ENCODE measurements around the gene ABCA4. TPM values are rescaled to one million over a fixed set of nuclear protein-coding genes. Genes with fewer than 3 reads are reported as not detected.

Gene ABCA4
- total RNA-seq, 2 donors from 2014 or later: 0.21 TPM

DNA sequence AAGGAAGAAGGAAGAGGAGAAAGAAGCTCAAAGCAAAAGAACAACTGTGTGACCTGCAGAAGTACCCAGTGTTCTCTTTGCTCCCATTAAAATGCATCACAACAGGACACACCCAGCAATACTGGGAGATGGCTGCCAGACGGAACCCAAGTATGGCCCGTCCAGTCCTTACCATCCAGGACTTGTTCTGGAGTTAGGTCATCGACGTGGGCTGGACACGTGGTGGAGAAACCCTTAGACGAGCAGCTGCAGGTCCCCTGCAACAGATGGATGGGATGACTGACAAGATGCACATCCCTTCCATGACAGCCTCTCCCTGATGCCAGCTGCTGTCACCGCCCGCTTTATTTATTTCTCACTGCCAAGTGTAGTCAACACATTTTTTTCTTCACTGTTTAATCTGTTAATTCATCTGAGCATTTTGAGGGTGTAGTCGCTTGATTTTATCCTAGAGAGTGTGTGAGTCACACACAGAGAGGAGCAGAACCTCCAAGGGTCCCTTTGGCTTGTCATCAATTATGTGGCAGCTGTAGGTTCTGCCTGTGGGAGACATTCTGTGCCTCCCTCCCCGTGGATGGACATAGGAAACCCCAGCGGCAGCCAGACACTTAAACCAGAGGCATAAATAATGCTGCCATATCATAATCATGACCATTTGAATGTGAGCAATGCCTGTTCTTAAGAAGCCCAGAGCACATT is 80.9 kb downstream of the ABCA4 start:
- intact Hi-C loops (cut with DNase I): no loop called here
- no peak for DNase-seq
- ATAC-seq: peak in 1 of 2 donors; percentile 31

DNA sequence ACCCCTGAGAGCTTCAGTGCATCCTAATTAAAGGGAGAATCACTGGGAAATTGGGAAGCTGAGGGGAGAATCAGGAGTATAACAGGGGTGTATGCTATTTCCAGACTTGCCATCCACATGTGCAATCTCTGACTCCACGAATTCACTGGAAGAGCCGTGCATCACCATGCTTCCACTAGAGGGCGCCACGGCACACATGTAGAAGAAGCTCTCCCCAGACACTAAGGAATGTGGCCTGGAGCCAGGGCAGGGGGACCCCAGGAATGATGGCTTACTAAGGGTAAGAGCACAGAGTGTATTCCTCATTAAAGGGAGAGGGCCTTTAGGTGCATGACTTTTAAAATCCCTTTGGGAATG is 81.5 kb downstream of the ABCA4 start:
- DNase-seq (peak; percentile 72), ATAC-seq (peak in 1 of 2 donors; percentile 25)
- intact Hi-C loops (cut with DNase I): no loop called here

DNA sequence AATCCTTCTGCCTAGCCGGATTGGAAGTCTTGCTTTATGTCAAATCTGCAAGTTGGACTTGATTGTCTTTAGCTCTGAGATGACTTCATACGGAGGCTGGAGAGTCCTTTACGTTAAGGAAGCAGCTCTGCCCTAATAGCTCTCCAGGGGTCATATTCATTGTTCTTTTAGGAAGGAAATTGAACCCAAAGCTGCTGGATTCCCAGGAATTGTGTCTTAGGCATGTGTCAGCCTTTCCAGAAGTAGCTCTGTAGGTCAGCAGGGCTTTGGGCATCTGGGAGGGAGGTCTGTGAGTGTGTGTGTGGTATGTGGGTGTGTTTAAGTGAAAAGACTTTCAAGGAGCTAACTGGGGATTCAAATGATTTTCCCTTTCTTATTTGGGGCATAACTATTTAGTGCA is 82.4 kb downstream of the ABCA4 start:
- ATAC-seq (peak; percentile 16 to 47), DNase-seq (no peak)
- intact Hi-C loops (cut with DNase I): no loop called here

DNA sequence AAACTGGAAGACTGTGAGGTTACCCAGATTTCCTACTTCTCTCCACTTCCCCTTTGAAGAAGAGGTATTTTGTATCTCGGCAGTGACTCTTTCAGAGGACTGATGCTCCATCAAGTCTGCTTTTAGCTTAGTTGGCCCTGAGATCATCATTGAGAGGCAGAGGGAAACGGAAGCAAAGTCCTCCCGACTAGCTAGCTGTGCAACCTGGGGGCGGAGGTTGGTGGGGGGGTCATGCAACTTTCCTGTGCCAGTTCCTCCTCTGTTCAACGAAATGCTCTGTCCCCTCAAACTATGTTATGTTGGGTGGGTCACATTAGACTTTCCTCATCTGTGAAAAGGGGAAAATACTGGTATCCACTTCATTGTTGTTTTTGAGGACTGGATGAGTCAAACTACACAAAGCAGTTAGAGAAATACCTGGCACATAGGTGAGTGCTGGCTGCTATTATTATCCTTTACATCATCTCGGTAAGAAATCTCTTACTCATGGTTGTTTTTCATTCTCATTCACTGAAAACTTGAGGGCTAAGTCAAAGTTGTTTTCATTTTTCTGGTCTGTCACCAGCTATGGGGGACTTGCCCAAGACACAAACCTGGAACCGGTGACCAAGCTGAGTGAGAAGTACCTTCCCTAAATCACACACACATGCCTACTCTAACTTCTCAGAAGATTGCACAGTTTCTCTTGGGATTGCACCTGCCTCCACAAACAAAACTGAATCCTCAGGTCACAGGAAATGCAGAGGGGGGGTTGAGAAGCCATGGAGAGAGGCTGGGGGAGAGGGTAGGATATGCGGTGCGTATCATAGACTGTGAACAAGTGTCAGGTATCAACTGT is 83.3 kb downstream of the ABCA4 start:
- ATAC-seq: no peak
- no peak for DNase-seq
- intact Hi-C loops (cut with DNase I): no loop called here

DNA sequence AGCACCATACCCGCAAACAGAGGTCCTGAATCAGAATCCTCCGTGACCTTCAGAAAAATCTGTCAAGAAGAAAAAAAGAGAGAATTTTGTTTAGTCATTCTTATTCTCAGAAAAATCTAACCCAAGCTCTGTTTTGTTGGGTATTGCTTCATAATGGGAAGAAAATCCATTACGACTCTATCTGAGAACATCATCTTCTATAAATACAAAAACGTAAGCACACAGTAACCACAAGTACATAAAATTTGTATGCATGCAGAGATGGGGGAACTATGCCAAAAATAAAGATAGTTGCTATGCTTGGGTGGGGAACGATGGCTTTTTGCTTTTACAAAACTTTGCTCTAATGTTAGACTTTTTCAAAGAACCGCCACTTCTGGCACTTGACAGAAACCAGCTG is 84.2 kb downstream of the ABCA4 start:
- intact Hi-C loops (cut with DNase I): no loop called here
- DNase-seq (no peak), ATAC-seq (no peak)

DNA sequence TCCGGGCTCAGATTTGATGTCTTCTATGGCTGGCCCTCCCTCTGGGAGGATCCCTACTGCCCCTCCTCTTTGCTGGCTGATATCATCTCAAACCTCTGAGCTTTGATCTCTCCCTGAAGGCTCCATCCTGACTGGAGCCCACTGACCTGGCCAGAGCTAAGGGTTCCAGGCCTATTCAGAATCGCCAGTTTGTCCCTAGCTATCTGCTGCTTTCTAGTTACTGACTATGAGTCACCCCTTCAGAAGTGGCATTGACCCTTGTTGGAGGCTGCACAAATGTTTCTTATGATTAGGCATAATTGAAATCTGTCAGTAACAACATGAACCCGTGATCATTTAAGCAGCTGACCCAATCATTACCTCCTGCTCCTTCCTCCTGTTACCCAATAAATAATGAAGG is 87.1 kb downstream of the ABCA4 start:
- intact Hi-C loops (cut with DNase I): no loop called here
- ATAC-seq (no peak), DNase-seq (no peak)

DNA sequence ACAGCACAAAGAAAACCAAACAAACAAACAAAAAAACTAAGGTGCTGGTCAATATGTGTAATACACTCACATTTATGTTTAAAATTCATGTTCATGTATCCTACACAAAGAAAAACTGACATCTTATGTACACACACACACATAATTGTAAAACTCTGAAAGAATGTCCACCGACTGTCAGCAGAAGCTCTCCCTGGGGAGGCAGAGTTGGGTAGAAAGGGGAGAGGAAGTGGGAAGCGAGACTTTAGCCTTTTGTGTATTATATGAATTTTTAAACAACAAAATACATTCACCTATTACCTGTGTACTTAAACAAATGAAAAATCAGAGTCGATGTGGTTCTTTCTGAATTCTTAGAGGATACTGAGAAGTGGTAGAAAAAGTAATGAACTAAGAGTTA is 88.3 kb downstream of the ABCA4 start:
- DNase-seq (no peak), ATAC-seq (no peak)
- intact Hi-C loops (cut with DNase I): no loop called here

DNA sequence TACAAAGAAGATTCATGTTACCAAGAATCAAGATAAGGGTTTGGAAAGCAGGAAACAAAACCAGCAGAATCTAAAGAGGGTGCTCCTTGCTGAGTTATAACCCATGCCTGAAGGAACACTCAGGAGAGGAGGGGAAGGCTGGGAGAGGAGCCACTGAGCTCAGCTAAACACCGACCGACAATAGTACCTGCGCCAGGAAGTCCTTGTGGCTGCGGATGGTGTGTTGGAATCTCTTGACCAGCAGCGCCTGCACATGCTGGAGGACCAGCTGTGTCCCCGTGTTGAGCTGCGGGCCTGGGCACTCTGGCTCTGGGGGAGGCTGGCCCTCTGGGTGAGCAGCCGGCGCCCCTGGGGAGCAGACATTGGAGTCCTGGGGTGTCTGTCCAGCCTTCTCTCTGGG is 89.4 kb downstream of the ABCA4 start:
- intact Hi-C loops (cut with DNase I): no loop called here

DNA sequence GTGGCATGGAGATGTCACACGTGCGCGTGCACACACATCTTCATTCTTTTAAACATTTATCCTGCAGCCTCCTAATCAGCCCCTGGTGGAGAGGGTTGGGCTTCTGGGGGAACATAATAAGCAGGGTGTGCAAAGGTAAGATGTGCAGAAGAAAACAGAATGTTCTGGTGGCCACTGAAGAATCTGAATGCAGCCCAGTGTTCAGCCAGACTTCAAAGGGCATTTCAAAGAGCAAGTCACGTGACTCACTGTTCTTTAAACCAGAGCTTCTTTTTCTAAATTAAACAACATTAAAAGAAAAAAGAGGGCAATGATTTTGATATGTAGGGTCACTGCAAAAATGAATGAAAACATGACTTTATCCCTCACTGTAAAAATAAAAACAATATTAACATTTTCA is 89.8 kb downstream of the ABCA4 start:
- intact Hi-C loops (cut with DNase I): no loop called here
- no peak for DNase-seq
- ATAC-seq: no peak

More for the DNA sequence above, 89.4 kb downstream of the ABCA4 start:
- ATAC-seq: no peak
- DNase-seq: no peak

DNA sequence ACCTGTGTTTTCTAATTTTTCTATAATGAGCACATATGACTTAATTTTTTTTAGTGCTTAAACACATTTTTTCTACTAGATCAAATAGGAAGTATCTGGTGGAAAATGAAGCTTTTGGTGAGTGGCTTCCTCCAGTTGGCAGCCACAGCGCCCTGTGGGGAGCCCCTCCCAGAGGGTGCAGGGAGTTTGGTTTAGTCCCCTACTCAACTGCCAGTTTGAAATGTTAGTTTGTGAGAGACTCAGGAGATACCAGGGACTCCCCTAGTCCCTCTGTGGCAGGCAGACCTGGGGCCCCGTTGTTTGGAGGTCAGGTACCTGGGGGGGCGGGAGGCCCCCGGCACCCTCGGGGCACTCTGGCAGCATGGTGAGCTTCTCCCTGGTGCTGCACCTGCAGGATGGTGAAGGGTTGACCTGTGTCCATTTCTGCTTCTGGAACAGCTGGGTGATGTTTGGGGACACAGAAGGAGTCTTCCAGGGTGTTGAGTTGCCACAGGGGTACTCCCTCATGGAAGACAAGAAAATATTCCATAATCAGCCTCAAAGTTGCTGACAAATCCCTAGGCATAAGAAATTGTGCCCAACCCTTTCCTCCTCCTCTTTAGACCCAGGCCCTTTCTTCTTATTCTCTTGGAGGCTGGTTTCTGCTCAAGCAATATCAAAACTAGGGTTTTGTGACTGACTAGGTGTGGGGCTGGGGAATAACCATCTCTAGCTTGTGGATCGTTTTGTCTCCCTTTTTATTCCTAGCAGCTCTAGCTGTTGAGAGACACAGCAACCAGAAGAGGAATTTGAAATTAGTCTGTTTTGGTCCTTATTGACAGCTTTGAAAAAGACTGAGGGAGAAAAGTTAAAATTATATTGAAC is 91.6 kb downstream of the ABCA4 start:
- ATAC-seq: no peak

DNA sequence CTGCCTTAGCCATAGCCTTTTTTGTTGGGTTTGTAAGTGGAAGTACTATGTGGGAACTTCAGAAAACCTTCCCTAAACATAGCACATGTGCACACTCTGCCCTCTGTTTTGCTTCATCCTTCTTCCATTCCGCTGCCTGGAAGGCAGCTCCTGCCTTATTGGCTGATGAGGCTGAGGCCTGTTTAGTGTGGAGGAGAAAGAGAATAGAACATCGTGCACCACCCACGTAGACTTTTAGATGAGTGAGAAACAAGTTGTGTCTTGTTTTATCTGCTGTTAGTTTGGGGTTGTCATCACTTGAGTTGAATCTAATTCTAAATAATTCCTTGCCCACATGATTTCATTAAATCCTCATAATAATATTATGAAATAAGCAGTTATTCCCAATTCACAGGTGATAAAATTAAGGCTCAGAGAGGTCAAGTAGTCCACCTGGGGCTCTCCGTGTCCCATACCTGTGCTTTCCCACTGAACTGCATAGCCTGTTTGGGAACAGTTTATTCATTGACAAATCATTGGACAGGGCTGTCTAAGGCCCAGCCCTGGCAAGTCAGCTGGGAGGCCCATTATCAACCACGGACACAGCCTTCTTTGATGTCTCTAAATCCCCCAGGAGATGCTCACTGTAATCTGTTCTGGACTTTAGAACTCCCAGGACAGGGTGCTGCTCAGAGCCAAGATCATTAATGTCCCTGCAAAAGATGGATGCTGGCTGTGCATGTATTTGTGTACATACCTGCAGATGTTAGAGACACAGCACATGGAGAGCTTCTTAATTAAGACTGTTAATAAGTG is 93.0 kb downstream of the ABCA4 start:
- ATAC-seq: no peak
- intact Hi-C loops (cut with DNase I): loop anchor here in 1 of 2 donors (5.0 kb wide), 1 partner anchor 309 kb away; no protein-coding TSS in a partner anchor
- DNase-seq: no peak

More for the DNA sequence above, 91.6 kb downstream of the ABCA4 start:
- DNase-seq: no peak
- intact Hi-C loops (cut with DNase I): loop anchor here in 1 of 2 donors (5.0 kb wide), 1 partner anchor 308 kb away; no protein-coding TSS in a partner anchor

DNA sequence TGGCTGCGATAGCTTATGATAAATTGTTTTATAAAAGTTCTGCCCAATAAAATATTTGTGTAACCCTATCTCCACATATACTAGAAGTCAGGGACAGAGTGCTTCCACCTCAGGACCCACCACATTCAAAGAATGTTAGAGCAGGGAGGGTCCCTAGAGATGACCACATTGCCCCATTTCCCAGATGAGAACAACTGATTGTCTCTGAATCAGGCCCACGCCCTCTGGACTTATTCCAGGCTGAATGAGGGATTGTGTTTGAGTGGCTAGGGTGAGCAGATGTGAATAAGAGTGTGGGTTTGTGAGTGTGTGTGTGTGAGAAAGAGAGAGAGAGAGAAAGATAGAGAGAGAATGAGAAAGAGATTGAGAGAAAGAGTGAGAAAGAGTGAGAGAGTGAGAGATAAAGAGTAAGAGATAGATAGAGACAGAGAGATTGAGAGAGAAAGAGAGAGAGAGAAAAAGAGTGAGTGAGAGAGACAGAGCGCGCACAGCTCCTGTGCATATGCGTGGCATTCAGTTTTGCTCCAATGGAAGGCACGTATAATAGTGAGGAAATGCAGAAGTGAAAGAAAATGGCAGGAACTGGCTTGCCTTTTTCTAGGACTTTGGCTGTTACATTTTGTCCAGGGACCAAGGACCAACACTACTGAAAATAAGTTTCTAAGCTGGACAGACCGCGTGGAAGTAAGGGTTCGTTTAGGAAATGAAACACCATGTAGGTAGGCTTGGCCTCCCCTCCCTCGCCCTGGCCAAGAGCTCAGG is 94.1 kb downstream of the ABCA4 start:
- intact Hi-C loops (cut with DNase I): loop anchor here in 1 of 2 donors (5.0 kb wide), 1 partner anchor 311 kb away; no protein-coding TSS in a partner anchor
- no peak for DNase-seq
- no peak for ATAC-seq

DNA sequence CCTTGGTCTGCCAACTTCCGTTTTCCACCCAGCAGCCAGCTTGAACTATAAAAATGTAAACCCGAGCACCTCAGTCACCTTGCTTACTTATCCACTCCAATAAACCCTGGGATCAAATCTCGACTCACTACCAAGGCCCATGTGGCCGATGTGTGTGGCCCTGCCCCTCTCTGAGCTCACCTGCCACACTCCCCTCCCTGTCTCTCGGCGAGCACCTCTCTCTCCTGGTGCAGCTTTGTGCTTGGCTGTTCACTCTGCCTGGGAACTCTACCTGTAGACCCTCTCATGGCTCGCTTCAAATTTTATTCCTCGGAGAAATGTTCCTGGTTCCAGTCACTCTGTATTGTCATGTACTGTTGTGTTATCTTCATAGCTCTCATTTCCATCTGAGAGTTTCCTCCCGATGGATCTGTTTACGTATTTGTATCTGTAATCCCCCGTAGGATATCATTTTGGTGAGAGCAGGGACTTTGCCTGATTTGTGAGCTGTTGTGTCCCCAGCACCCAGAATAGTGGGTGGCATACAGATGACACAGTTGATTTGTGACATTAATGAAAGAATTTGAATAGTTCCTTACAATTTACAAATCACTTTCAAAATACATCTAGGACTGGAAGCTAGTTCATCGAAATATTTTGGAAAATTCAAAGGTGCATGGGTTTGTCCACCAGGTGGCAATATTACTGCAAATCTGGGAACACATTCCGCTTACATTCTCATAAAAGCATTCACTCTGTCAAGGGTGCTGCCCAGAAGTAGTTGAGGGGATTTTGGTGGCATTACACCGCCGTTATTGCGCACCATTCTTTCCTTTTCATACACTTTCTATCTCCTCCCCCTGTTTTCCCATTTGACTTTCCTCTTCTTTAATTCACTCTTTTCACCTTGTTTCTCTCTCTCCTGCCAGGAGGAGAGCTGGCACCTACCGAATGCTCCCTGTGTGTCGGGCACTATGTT is 95.3 kb downstream of the ABCA4 start:
- intact Hi-C loops (cut with DNase I): loop anchor here (2.0 to 5.0 kb wide), 2 partner anchors 309 to 312 kb away; no protein-coding TSS in a partner anchor
- ATAC-seq (peak in 1 of 2 donors; percentile 51), DNase-seq (no peak)

DNA sequence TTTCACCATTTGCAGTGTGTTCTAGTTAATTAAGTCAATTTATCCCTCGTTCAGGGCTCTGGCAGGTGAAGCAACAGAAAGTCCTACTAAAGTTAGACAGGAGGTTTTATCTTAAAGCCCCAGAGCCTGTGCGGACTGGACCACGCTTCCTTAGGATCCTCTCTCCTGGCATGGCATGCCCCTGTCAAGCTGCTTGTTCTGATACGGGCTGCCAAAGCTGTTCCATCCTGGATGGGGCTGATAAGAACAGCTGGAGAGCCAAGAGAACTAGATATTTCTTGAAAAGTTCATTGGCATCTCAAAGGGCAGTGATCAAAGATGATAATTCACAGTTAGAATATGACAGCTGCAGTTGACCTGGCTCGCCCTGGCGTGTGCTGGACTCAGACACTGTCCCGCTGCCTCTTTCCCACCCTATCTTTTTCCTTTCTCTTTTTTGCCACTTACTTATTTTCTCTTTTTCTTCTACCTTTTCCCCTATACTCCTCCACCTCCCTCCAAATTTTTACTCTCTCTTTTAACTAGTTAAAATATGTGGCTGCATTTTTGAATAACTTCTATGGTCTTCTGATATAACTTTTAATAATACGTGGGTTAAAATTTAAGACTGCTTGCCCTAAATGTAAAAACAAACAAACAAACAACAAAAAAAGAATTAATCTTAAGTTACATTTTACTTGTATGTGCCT is 96.7 kb downstream of the ABCA4 start:
- ATAC-seq: no peak
- no peak for DNase-seq
- intact Hi-C loops (cut with DNase I): loop anchor here in 1 of 2 donors (2.0 kb wide), 1 partner anchor 311 kb away; no protein-coding TSS in a partner anchor

DNA sequence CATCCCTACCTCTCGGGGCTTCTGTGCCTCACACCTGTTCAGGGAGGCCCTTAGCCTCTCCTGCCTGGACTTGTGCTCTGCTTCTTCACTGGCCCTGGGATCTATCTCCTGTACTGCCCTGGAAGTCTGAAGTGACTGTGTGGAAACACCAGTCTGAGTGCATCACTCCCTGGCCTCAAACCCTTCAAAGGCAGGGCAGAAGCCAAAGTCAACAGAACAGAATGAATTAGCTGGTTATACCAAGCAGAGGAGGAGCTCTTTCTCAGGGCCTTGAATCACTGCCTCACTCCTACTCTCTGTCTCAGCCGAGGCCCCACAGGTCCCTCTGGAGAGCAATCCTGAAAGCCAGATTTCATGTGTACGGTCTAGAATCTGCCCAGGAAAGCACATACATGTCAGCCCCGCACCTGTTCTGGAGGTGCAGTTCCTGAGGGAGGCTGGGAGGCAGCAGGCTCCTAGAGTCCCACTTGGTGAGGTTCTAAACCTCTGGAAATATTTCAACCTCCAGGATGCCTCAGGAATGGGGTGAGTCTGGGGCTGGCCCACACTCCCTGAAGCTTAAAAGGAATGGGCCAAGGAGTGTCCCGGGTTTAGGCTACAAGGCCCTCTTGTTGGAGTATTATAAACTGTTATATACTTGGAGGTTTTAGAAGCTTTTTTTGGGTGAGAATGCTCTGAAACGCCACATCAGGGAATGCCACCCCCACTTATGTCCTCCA is 98.3 kb downstream of the ABCA4 start:
- DNase-seq (peak; percentile 53), ATAC-seq (peak; percentile 24 to 89)
- intact Hi-C loops (cut with DNase I): no loop called here
